HEK293 (cell line): ENCODE measurements around the gene SLAMF7.

Source experiments
- CTCF ChIA-PET: fragments of 350-600 bp; formaldehyde crosslinking; extraction: SDS; loops from one replicate; lab custom pipeline; 2021; ENCODE audit warnings: antibody characterized with exemption; lab: Yijun Ruan, JAX
- POLR2A ChIA-PET: fragments of 300-600 bp; formaldehyde crosslinking; extraction: SDS; loops from one replicate; lab custom pipeline; 2020; ENCODE audit warnings: antibody characterized with exemption, inconsistent platforms; lab: Yijun Ruan, JAX
- H3K27ac ChIP-seq: fragments of 200-500 bp; sonication (Bioruptor generic); 2 replicates; pipeline ENCODE4 v1.5.1; 2014; ENCODE audit warnings: low read depth, low read length, control low read depth, inconsistent platforms; ENCODE audit errors: extremely low read depth
- H3K36me3 ChIP-seq, 2 experiments: fragments of 200-500 bp in 1 of 2; sonication (Bioruptor generic) in 1 of 2; 1 replicate in 1 of 2; 2 replicates in 1 of 2; pipeline ENCODE4 v1.5.1; 2014 to 2017; ENCODE audit warnings: inconsistent platforms in 2 of 2, low read length in 2 of 2; ENCODE audit not compliant: control insufficient read depth in 2 of 2, insufficient read depth in 1 of 2
- H3K4me1 ChIP-seq: fragments of 200-500 bp; sonication (Bioruptor generic); 2 replicates; pipeline ENCODE4 v1.5.1; 2014; ENCODE audit warnings: mild to moderate bottlenecking, low read length, inconsistent platforms; ENCODE audit not compliant: control insufficient read depth, insufficient read depth
- H3K4me3 ChIP-seq: 2 replicates; pipeline ENCODE4 v1.5.1; 2011; ENCODE audit warnings: low read depth, mild to moderate bottlenecking, control low read depth, low read length, moderate library complexity
- H3K9me3 ChIP-seq: fragments of 200-500 bp; sonication (Bioruptor generic); 2 replicates; pipeline ENCODE4 v1.5.1; 2014; ENCODE audit warnings: low read depth, low read length, inconsistent platforms; ENCODE audit not compliant: control insufficient read depth, insufficient read depth
- FEZF1 ChIP-seq: fragments of 450-650 bp; formaldehyde crosslinking; IDR thresholded peaks from 2 replicates; pipeline ENCODE4 v1.5.1; 2016; ENCODE audit warnings: missing biosample characterization, missing genetic modification characterization
- GLI2 ChIP-seq: fragments of 450-650 bp; formaldehyde crosslinking; IDR thresholded peaks from 2 replicates; pipeline ENCODE4; 2017; ENCODE audit warnings: missing biosample characterization, missing genetic modification characterization, low read depth, borderline replicate concordance
- GLIS2 ChIP-seq: fragments of 450-650 bp; formaldehyde crosslinking; IDR thresholded peaks from 2 replicates; pipeline ENCODE4 v1.5.1; 2016; ENCODE audit warnings: missing biosample characterization, missing genetic modification characterization
- KLF16 ChIP-seq: fragments of 450-650 bp; formaldehyde crosslinking; IDR thresholded peaks from 2 replicates; pipeline ENCODE4 v1.5.1; 2017; ENCODE audit warnings: missing biosample characterization, missing genetic modification characterization
- SCRT2 ChIP-seq: fragments of 450-650 bp; formaldehyde crosslinking; IDR thresholded peaks from 2 replicates; pipeline ENCODE4 v1.5.1; 2016; ENCODE audit warnings: missing biosample characterization, missing genetic modification characterization
- ZBTB21 ChIP-seq: fragments of 450-650 bp; formaldehyde crosslinking; IDR thresholded peaks from 2 replicates; pipeline ENCODE4 v1.5.1; 2017; ENCODE audit warnings: missing biosample characterization, missing genetic modification characterization
- ZFP3 ChIP-seq: fragments of 450-650 bp; formaldehyde crosslinking; IDR thresholded peaks from 2 replicates; pipeline ENCODE4 v1.5.1; 2016; ENCODE audit warnings: low read depth, missing biosample characterization, missing genetic modification characterization
- ZFP69B ChIP-seq: fragments of 450-650 bp; formaldehyde crosslinking; IDR thresholded peaks from 2 replicates; pipeline ENCODE4 v1.5.1; 2016; ENCODE audit warnings: missing biosample characterization, missing genetic modification characterization
- ZNF112 ChIP-seq: fragments of 450-650 bp; formaldehyde crosslinking; IDR thresholded peaks from 2 replicates; pipeline ENCODE4 v1.5.0; 2017; ENCODE audit warnings: missing biosample characterization, missing genetic modification characterization
- ZNF114 ChIP-seq: fragments of 450-650 bp; formaldehyde crosslinking; IDR thresholded peaks from 2 replicates; pipeline ENCODE4 v1.5.0; 2017; ENCODE audit warnings: missing biosample characterization, missing genetic modification characterization
- ZNF121 ChIP-seq: fragments of 450-650 bp; formaldehyde crosslinking; IDR thresholded peaks from 2 replicates; pipeline ENCODE4 v1.5.1; 2016; ENCODE audit warnings: missing biosample characterization, missing genetic modification characterization
- ZNF133 ChIP-seq: fragments of 450-650 bp; formaldehyde crosslinking; IDR thresholded peaks from 2 replicates; pipeline ENCODE4 v1.5.1; 2016; ENCODE audit warnings: missing biosample characterization, missing genetic modification characterization
- ZNF140 ChIP-seq: fragments of 450-650 bp; formaldehyde crosslinking; IDR thresholded peaks from 2 replicates; pipeline ENCODE4 v1.5.1; 2016; ENCODE audit warnings: missing biosample characterization, missing genetic modification characterization
- ZNF146 ChIP-seq: fragments of 450-650 bp; formaldehyde crosslinking; IDR thresholded peaks from 2 replicates; pipeline ENCODE4 v1.5.1; 2016; ENCODE audit warnings: missing biosample characterization, missing genetic modification characterization
- ZNF2 ChIP-seq: fragments of 450-650 bp; formaldehyde crosslinking; IDR thresholded peaks from 2 replicates; pipeline ENCODE4 v1.5.1; 2016; ENCODE audit warnings: missing biosample characterization, missing genetic modification characterization
- ZNF221 ChIP-seq: fragments of 450-650 bp; formaldehyde crosslinking; IDR thresholded peaks from 2 replicates; pipeline ENCODE4 v1.5.1; 2017; ENCODE audit warnings: missing biosample characterization, missing genetic modification characterization, borderline replicate concordance
- ZNF366 ChIP-seq: fragments of 450-650 bp; formaldehyde crosslinking; conservative IDR thresholded peaks from 2 replicates; pipeline ENCODE4 v1.5.1; 2016; ENCODE audit warnings: missing biosample characterization, missing genetic modification characterization
- ZNF501 ChIP-seq: fragments of 450-650 bp; formaldehyde crosslinking; IDR thresholded peaks from 2 replicates; pipeline ENCODE4 v1.5.1; 2016; ENCODE audit warnings: missing biosample characterization, missing genetic modification characterization
- ZNF514 ChIP-seq: fragments of 450-650 bp; formaldehyde crosslinking; IDR thresholded peaks from 2 replicates; pipeline ENCODE4 v1.5.1; 2016; ENCODE audit warnings: missing biosample characterization, missing genetic modification characterization
- ZNF548 ChIP-seq: fragments of 450-650 bp; formaldehyde crosslinking; IDR thresholded peaks from 2 replicates; pipeline ENCODE4 v1.5.1; 2016; ENCODE audit warnings: missing biosample characterization, missing genetic modification characterization
- ZNF555 ChIP-seq: fragments of 450-650 bp; formaldehyde crosslinking; conservative IDR thresholded peaks from 2 replicates; pipeline ENCODE4 v1.5.1; 2017; ENCODE audit warnings: missing biosample characterization, mild to moderate bottlenecking, missing genetic modification characterization, inconsistent platforms
- ZNF558 ChIP-seq: fragments of 450-650 bp; formaldehyde crosslinking; IDR thresholded peaks from 2 replicates; pipeline ENCODE4 v1.5.1; 2016; ENCODE audit warnings: missing biosample characterization, missing genetic modification characterization
- ZNF623 ChIP-seq: fragments of 450-650 bp; formaldehyde crosslinking; IDR thresholded peaks from 2 replicates; pipeline ENCODE4 v1.5.1; 2016; ENCODE audit warnings: missing biosample characterization, missing genetic modification characterization
- ZNF677 ChIP-seq: fragments of 450-650 bp; IDR thresholded peaks from 2 replicates; pipeline ENCODE4 v1.5.0; 2018; ENCODE audit warnings: missing biosample characterization, mild to moderate bottlenecking, missing genetic modification characterization, moderate library complexity
- ZNF707 ChIP-seq: fragments of 450-650 bp; formaldehyde crosslinking; IDR thresholded peaks from 2 replicates; pipeline ENCODE4 v1.5.1; 2016; ENCODE audit warnings: missing biosample characterization, missing genetic modification characterization
- ZNF785 ChIP-seq: fragments of 450-650 bp; formaldehyde crosslinking; IDR thresholded peaks from 2 replicates; pipeline ENCODE4 v1.5.1; 2016; ENCODE audit warnings: missing biosample characterization, missing genetic modification characterization
- ZSCAN23 ChIP-seq: fragments of 450-650 bp; formaldehyde crosslinking; IDR thresholded peaks from 2 replicates; pipeline ENCODE4 v1.5.1; 2016; ENCODE audit warnings: missing biosample characterization, missing genetic modification characterization
- TF ChIP-seq, protein P1 (sequence below): fragments of 450-650 bp; formaldehyde crosslinking; IDR thresholded peaks from 2 replicates; pipeline ENCODE4 v1.5.1; 2016; ENCODE audit warnings: missing biosample characterization, missing genetic modification characterization
- TF ChIP-seq, protein P2 (sequence below): fragments of 450-650 bp; formaldehyde crosslinking; IDR thresholded peaks from 2 replicates; pipeline ENCODE4 v1.5.1; 2016; ENCODE audit warnings: missing biosample characterization, missing genetic modification characterization
- TF ChIP-seq, protein P3 (sequence below): fragments of 450-650 bp; formaldehyde crosslinking; IDR thresholded peaks from 2 replicates; pipeline ENCODE4 v1.5.1; 2016; ENCODE audit warnings: missing biosample characterization, missing genetic modification characterization

Gene SLAMF7

DNA sequence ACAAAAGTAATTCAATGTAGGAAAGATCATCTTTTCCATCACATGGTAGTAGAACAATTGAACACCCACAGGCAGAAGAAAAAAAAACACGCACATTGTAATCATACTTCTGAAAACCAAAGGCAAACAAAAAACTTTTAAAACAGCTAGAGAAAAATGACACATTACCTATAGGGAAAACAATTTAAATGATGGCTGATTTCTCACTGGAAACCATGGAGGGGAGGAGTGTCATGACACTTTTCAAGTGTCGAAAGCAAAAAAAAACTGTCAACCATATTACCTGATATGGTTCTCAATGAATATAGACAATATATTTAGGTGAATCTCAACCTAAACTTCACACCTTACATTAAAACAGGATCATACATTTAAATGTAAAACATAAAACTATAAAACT lies 776 bp upstream of the SLAMF7 start (continued):
- no peak for TF ChIP-seq ZNF548 (tag by site-specific recombination)
- TF ChIP-seq, protein P1, sequence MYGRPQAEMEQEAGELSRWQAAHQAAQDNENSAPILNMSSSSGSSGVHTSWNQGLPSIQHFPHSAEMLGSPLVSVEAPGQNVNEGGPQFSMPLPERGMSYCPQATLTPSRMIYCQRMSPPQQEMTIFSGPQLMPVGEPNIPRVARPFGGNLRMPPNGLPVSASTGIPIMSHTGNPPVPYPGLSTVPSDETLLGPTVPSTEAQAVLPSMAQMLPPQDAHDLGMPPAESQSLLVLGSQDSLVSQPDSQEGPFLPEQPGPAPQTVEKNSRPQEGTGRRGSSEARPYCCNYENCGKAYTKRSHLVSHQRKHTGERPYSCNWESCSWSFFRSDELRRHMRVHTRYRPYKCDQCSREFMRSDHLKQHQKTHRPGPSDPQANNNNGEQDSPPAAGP (tag by site-specific recombination): no peak
- TF ChIP-seq ZNF133 (tag by site-specific recombination): no peak
- TF ChIP-seq FEZF1 (tag by site-specific recombination): no peak

DNA sequence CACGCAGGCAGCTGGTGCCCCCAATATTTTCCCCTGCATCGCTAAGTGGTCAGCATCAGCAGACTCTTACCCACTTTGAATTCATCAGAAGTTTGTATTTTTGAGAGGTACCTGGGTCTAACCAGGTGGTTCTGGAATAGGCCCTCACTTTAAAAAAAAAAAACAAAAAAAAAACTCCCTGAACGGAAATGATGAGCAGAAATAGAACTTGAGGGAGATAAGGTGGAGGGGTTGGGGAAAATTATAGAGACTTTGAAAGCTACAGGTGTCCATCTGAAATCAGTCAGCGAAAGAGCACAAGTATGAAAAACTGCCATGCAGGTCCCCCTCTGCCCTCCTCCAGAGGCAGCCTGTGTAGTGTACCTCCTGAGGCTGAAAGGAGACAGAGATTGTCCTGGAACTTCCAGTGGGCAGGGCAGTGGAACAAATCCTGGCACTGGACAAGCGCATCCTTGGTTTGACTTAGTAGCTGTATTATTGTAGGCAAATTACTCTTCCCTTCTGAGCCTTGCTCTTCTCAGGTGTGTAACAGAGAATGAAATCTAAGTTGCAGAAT lies 1.2 kb downstream of the SLAMF7 start:
- Histone ChIP-seq H3K4me3 (no peak overlapping the region), H3K4me1 (0 out of 2 replicates have a peak, but pooled peaks cover 2% of the 10 kb centered on the region), H3K9me3 (no peaks in the 10 kb centered on the region), H3K27ac (no peak overlapping the region), H3K36me3 (no peaks in the 10 kb centered on the region)
- TF ChIP-seq ZFP3 (tag by site-specific recombination) (no peak), GLIS2 (tag by site-specific recombination) (no peak), ZNF2 (tag by site-specific recombination) (no peak), ZNF140 (tag by site-specific recombination) (no peak), ZNF121 (tag by site-specific recombination) (no peak), ZNF146 (tag by site-specific recombination) (no peak), ZSCAN23 (no peak), ZNF514 (tag by site-specific recombination) (no peak), ZNF221 (no peak), ZNF623 (tag by site-specific recombination) (no peak), ZFP69B (no peak), KLF16 (tag by site-specific recombination) (no peak), GLI2 (no peak), ZNF548 (tag by site-specific recombination) (no peak), ZNF366 (tag by site-specific recombination) (no peak)
- TF ChIP-seq, protein P2, sequence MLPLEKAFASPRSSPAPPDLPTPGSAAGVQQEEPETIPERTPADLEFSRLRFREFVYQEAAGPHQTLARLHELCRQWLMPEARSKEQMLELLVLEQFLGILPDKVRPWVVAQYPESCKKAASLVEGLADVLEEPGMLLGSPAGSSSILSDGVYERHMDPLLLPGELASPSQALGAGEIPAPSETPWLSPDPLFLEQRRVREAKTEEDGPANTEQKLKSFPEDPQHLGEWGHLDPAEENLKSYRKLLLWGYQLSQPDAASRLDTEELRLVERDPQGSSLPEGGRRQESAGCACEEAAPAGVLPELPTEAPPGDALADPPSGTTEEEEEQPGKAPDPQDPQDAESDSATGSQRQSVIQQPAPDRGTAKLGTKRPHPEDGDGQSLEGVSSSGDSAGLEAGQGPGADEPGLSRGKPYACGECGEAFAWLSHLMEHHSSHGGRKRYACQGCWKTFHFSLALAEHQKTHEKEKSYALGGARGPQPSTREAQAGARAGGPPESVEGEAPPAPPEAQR (tag by site-specific recombination): no peak
- TF ChIP-seq, protein P1 (tag by site-specific recombination): no peak
- ChIA-PET CTCF (interaction anchor here (0.6 to 1.0 kb wide), 3 partner anchors 10 to 202 kb away, joined by 3 to 4 read pairs (median 3); no protein-coding TSS in a partner anchor), POLR2A (no interaction called here)

DNA sequence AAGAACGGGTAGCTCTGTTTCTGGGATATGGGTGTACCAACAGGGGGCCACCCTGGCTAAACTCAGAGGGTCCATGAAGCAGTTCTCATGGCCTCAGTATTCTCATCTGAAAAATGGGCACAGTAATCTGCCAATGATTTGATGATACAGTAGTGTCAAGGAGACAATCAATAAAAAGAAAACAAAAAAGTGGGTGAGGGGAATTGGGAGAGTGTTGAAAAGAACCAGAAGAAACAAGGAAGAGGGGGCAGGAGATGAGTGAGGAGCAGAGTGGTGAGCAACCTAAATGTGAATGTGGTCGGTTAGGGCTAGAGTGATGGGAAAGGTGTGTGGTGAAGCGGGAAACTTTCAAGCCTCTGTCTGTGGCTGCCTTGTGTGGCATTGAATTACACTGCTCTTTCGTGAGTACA lies 2.0 kb downstream of the SLAMF7 start:
- H3K4me3 ChIP-seq: no peak overlapping the region
- H3K4me1 ChIP-seq: 0 out of 2 replicates have a peak, but pooled peaks cover 3% of the 10 kb centered on the region
- H3K9me3 ChIP-seq: no peaks in the 10 kb centered on the region
- no peaks in the 10 kb centered on the region for H3K36me3 ChIP-seq
- ChIA-PET POLR2A (no interaction called here), CTCF (interaction anchor here (0.7 to 1.1 kb wide), 3 partner anchors 21 to 201 kb away, joined by 3 to 4 read pairs (median 4); no protein-coding TSS in a partner anchor)
- H3K27ac ChIP-seq: no peak overlapping the region
- TF ChIP-seq ZNF707 (tag by site-specific recombination) (no peak), ZBTB21 (tag by site-specific recombination) (no peak), ZNF114 (tag by site-specific recombination) (no peak), ZNF501 (no peak), ZNF555 (tag by site-specific recombination) (no peak), ZNF558 (tag by site-specific recombination) (no peak), SCRT2 (tag by site-specific recombination) (no peak), ZNF677 (tag by site-specific recombination) (no peak), ZNF2 (tag by site-specific recombination) (no peak), ZNF112 (tag by site-specific recombination) (no peak), ZNF785 (no peak)
- TF ChIP-seq, protein P3, sequence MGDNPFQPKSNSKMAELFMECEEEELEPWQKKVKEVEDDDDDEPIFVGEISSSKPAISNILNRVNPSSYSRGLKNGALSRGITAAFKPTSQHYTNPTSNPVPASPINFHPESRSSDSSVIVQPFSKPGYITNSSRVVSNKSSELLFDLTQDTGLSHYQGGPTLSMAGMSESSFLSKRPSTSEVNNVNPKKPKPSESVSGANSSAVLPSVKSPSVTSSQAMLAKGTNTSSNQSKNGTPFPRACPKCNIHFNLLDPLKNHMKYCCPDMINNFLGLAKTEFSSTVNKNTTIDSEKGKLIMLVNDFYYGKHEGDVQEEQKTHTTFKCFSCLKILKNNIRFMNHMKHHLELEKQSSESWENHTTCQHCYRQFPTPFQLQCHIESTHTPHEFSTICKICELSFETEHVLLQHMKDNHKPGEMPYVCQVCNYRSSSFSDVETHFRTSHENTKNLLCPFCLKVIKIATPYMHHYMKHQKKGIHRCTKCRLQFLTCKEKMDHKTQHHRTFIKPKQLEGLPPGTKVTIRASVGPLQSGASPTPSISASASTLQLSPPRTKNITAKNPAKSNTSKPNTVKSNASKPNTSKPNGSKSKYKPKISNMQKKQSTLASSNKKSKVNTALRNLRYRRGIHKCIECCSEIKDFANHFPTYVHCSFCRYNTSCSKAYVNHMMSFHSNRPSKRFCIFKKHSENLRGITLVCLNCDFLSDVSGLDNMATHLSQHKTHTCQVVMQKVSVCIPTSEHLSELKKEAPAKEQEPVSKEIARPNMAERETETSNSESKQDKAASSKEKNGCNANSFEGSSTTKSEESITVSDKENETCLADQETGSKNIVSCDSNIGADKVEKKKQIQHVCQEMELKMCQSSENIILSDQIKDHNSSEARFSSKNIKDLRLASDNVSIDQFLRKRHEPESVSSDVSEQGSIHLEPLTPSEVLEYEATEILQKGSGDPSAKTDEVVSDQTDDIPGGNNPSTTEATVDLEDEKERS (tag by site-specific recombination): no peak
